ENCODE results near the gene TLL2.

TLL2 gene

GRCh38 chr10:96463562-96463961, 50.2 kb downstream of the TLL2 start:
- DNase-seq (ENCODE audit: low read depth) = no peak

GRCh38 chr10:96462606-96463151, 51.0 kb downstream of the TLL2 start:
- no peak for DNase-seq (ENCODE audit: low read depth)

- DNase-seq (ENCODE audit: low read depth) = no peak
Observed at GRCh38 chr10:96460316-96460715, 53.4 kb downstream of the TLL2 start.

- DNase-seq (ENCODE audit: low read depth) = no peak
Observed at GRCh38 chr10:96457341-96457740, 56.4 kb downstream of the TLL2 start.

- no peak for DNase-seq (ENCODE audit: low read depth)
Observed at GRCh38 chr10:96456296-96456840, 57.4 kb downstream of the TLL2 start.

GRCh38 chr10:96453856-96454583, 59.7 kb downstream of the TLL2 start:
- DNase-seq (ENCODE audit: low read depth) = no peak

- no peak for DNase-seq (ENCODE audit: low read depth)
Observed at GRCh38 chr10:96452494-96453153, 61.1 kb downstream of the TLL2 start.

GRCh38 chr10:96450529-96451207, 63.1 kb downstream of the TLL2 start:
- DNase-seq (ENCODE audit: low read depth) = no peak

- no peak for DNase-seq (ENCODE audit: low read depth)
Observed at GRCh38 chr10:96448558-96448957, 65.2 kb downstream of the TLL2 start.

GRCh38 chr10:96448021-96448457, 65.7 kb downstream of the TLL2 start:
- no peak for DNase-seq (ENCODE audit: low read depth)

- DNase-seq (ENCODE audit: low read depth) = no peak
Observed at GRCh38 chr10:96446966-96447596, 66.6 kb downstream of the TLL2 start.

- DNase-seq (ENCODE audit: low read depth) = no peak
Observed at GRCh38 chr10:96441987-96442643, 71.6 kb downstream of the TLL2 start.

GRCh38 chr10:96441322-96441885, 72.3 kb downstream of the TLL2 start:
- DNase-seq (ENCODE audit: low read depth) = no peak

- no peak for DNase-seq (ENCODE audit: low read depth)
Observed at GRCh38 chr10:96440361-96441292, 73.1 kb downstream of the TLL2 start.

- DNase-seq (ENCODE audit: low read depth) = no peak
Observed at GRCh38 chr10:96439725-96440124, 74.0 kb downstream of the TLL2 start.

GRCh38 chr10:96436035-96436434, 77.7 kb downstream of the TLL2 start:
- DNase-seq (ENCODE audit: low read depth) = no peak

- DNase-seq (ENCODE audit: low read depth) = no peak
Observed at GRCh38 chr10:96431211-96431970, 82.3 kb downstream of the TLL2 start.

GRCh38 chr10:96427291-96427690, 86.4 kb downstream of the TLL2 start:
- DNase-seq (ENCODE audit: low read depth) = no peak

- no peak for DNase-seq (ENCODE audit: low read depth)
Observed at GRCh38 chr10:96422525-96422924, 91.2 kb downstream of the TLL2 start.
